ENCODE measurements around the gene MAPK12. TPM values are rescaled to one million over a fixed set of nuclear protein-coding genes. Genes with fewer than 3 reads are reported as not detected.

MAPK12 gene
- total and polyA plus RNA-seq, 2 of the 4 experiments (the other 2 are of a cell fraction), result 41.0 to 56.3 TPM

DNA sequence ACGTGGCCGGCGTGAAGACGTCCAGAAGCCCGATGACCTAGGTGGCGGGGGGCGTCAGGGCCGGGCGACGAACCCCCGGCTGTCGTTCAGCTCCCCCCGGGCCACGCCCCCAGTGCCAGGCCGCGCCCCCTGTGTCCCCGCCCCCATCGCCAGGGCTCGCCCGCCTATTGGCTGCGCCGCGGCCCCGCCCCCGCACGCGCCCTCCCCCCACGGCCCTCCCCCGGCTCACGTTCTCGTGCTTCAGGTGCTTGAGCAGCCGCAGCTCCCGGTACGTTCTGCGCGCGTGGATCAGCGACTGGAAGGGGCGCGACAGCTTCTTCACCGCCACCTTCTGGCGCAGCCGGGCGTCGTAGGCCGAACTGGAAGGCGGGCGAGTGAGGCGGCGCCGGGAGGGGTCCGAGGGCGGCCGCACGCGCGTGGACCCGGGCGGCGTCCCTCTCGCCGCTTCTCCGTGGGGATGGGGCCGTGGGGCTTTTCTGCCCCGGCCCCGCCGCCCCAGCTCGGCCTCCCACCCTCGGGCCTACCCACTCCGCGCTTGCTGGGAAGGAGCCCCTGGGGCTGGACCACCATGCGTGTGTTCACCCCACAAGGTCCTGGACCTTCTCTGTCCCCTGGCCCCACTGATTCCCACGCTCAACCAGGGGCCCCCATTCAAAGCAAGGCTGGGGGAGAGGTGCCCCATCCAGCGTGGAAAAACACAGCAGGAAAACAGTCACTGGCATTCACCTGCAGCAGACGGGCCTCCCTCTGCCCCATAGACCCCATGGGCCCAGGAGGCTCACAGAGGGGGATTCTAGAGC is 6.3 kb upstream of the MAPK12 start:
- Histone ChIP-seq H3K27me3 (ENCODE audit: control insufficient read depth, insufficient read depth, low read length) (no peaks in the 10 kb centered on the region), H3K79me1 (ENCODE audit: low read depth in 1 of 2, low read length in 2 of 2) (no peaks in the 10 kb centered on the region; a peak in 1 of 4 replicates), H3K36me3 (ENCODE audit: control insufficient read depth, insufficient read depth, low read length) (peaks cover 1% of the 10 kb centered on the region; the same call in 1 of the 2 replicates), H3K23ac (ENCODE audit: low read depth, low read length) (no peak overlapping the region), H4K8ac (ENCODE audit: low read depth in 2 of 2, low read length in 2 of 2) (no peak overlapping the region), H2BK120ac (ENCODE audit: low read depth, low read length) (no peak overlapping the region), H3K9me1 (ENCODE audit: insufficient read depth, low read length) (no peaks in the 10 kb centered on the region), H4K5ac (ENCODE audit: low read depth, low read length) (no peak overlapping the region), H2BK5ac (ENCODE audit: low read depth, low read length, poor library complexity, severe bottlenecking) (no peak overlapping the region), H2AK9ac (replicated peaks; ENCODE audit: low read depth, low read length, poor library complexity) (no peak overlapping the region), H2AFZ (replicated peaks; ENCODE audit: low read length, poor library complexity) (peak overlapping the region; percentile 88), H3K14ac (replicated peaks; ENCODE audit: low read depth, low read length) (no peak overlapping the region), H2AK5ac (ENCODE audit: low read depth, low read length) (no peak overlapping the region), H3K4me2 (ENCODE audit: low read depth, low read length) (peak overlapping the region; percentile 95), H4K20me1 (ENCODE audit: insufficient read depth, low read length) (peaks cover 20% of the 10 kb centered on the region), H4K91ac (ENCODE audit: insufficient read depth, low read depth, low read length) (no peak overlapping the region), H2BK15ac (ENCODE audit: low read depth, low read length) (no peak overlapping the region), H3K9ac (ENCODE audit: low read depth, low read length) (no peak overlapping the region), H3K4ac (ENCODE audit: low read depth, low read length) (no peak overlapping the region), H2BK20ac (ENCODE audit: low read depth, low read length) (no peak overlapping the region), H3K9me3 (ENCODE audit: control insufficient read depth, insufficient read depth, low read length) (no peaks in the 10 kb centered on the region), H3K4me1 (ENCODE audit: control insufficient read depth, insufficient read depth, low read length) (peaks cover 13% of the 10 kb centered on the region), H3K56ac (ENCODE audit: extremely low read depth, insufficient read depth, low read length) (no peak overlapping the region), H3K27ac (ENCODE audit: insufficient read depth, low read length) (no peak overlapping the region), H3K18ac (ENCODE audit: low read depth, low read length) (no peak overlapping the region), H3K4me3 (ENCODE audit: insufficient read depth, low read depth, low read length) (peak overlapping the region; percentile 45)
- in situ Hi-C loops (cut with MboI; ENCODE audit: low sequenced_read_pairs), result no loop called here
- intact Hi-C loops (cut with micrococcal nuclease), result no loop called here
- POLR2A ChIA-PET (ENCODE audit: unreplicated experiment), result interaction anchor here (0.7 kb wide), 1 partner anchor 74 kb away, joined by 7 read pairs; no protein-coding TSS in a partner anchor
- 5% methylated on average over 11 of the region's 75 CpGs; no CpG with 5 or more reads in 1 of the 2 experiments for WGBS, 2 experiments (ENCODE audit: extremely low coverage in 2 of 2, insufficient read length in 1 of 2)
- dilution Hi-C loops (cut with HindIII; ENCODE audit: low sequenced_read_pairs, unreplicated experiment), result no loop called here
- CTCF ChIA-PET, result no interaction called here
- no TSS peak for BruUV-seq (replicated peaks)
- ATAC-seq (ENCODE audit: low read depth) (peak; percentile 51), DNase-seq (peak; percentile 38)
- TF ChIP-seq, protein P1, sequence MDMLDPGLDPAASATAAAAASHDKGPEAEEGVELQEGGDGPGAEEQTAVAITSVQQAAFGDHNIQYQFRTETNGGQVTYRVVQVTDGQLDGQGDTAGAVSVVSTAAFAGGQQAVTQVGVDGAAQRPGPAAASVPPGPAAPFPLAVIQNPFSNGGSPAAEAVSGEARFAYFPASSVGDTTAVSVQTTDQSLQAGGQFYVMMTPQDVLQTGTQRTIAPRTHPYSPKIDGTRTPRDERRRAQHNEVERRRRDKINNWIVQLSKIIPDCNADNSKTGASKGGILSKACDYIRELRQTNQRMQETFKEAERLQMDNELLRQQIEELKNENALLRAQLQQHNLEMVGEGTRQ (IDR thresholded peaks at IDR 0.05; ENCODE audit: low read depth, low read length), result no peak
- no peak for TF ChIP-seq SMC3 (IDR thresholded peaks at IDR 0.05; ENCODE audit: low read depth, low read length)
- TF ChIP-seq FOS (IDR thresholded peaks at IDR 0.05; ENCODE audit: low read depth, low read length), result no peak
- no peak for TF ChIP-seq POLR2A (IDR thresholded peaks at IDR 0.05; ENCODE audit: low read depth, low read length)
- no peak for TF ChIP-seq MAFK (IDR thresholded peaks at IDR 0.05; ENCODE audit: low read depth, low read length)
- peak; percentile 42; the same call in 1 of the 2 replicates for TF ChIP-seq MAZ (IDR thresholded peaks at IDR 0.05; ENCODE audit: borderline replicate concordance, low read depth, low read length)
- TF ChIP-seq, protein P2, sequence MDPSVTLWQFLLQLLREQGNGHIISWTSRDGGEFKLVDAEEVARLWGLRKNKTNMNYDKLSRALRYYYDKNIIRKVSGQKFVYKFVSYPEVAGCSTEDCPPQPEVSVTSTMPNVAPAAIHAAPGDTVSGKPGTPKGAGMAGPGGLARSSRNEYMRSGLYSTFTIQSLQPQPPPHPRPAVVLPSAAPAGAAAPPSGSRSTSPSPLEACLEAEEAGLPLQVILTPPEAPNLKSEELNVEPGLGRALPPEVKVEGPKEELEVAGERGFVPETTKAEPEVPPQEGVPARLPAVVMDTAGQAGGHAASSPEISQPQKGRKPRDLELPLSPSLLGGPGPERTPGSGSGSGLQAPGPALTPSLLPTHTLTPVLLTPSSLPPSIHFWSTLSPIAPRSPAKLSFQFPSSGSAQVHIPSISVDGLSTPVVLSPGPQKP (IDR thresholded peaks at IDR 0.05; ENCODE audit: borderline replicate concordance, low read depth, low read length), result no peak
- no peak for TF ChIP-seq RFX5 (IDR thresholded peaks at IDR 0.05; ENCODE audit: low read depth, low read length)
- no peak for TF ChIP-seq CHD1 (IDR thresholded peaks at IDR 0.05; ENCODE audit: low read depth, low read length)
- TF ChIP-seq MXI1 (IDR thresholded peaks at IDR 0.05; ENCODE audit: borderline replicate concordance, low read depth, low read length), result no peak; the same call in 1 of the 2 replicates
- no peak for TF ChIP-seq CEBPB (IDR thresholded peaks at IDR 0.05; ENCODE audit: low read depth, low read length)
- TF ChIP-seq, protein P3, sequence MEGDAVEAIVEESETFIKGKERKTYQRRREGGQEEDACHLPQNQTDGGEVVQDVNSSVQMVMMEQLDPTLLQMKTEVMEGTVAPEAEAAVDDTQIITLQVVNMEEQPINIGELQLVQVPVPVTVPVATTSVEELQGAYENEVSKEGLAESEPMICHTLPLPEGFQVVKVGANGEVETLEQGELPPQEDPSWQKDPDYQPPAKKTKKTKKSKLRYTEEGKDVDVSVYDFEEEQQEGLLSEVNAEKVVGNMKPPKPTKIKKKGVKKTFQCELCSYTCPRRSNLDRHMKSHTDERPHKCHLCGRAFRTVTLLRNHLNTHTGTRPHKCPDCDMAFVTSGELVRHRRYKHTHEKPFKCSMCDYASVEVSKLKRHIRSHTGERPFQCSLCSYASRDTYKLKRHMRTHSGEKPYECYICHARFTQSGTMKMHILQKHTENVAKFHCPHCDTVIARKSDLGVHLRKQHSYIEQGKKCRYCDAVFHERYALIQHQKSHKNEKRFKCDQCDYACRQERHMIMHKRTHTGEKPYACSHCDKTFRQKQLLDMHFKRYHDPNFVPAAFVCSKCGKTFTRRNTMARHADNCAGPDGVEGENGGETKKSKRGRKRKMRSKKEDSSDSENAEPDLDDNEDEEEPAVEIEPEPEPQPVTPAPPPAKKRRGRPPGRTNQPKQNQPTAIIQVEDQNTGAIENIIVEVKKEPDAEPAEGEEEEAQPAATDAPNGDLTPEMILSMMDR (conservative IDR thresholded peaks at IDR 0.05; ENCODE audit: low read depth, low read length), result peak; percentile 33
- TF ChIP-seq NFE2L2 (IDR thresholded peaks at IDR 0.05; ENCODE audit: low read depth, low read length), result no peak
- peak; percentile 67 for TF ChIP-seq BHLHE40 (IDR thresholded peaks at IDR 0.05; ENCODE audit: low read depth, low read length)
- no peak for TF ChIP-seq RCOR1 (IDR thresholded peaks at IDR 0.05; ENCODE audit: insufficient replicate concordance, low read length)
